Measurements from ENCODE around the gene NEDD4L.

GRCh38 chr18:58351776-58352175 lies 307.8 kb downstream of the NEDD4L start:
- TF ChIP-seq ZNF274 (IDR thresholded peaks at IDR 0.05; ENCODE audit: low read depth, low read length), result no peak
- TF ChIP-seq YY1 (IDR thresholded peaks at IDR 0.05; ENCODE audit: insufficient read depth, insufficient read length), result no peak

All from NT2/D1 (cell line).